ENCODE measurements around the gene REEP2.

The REEP2 gene

DNA sequence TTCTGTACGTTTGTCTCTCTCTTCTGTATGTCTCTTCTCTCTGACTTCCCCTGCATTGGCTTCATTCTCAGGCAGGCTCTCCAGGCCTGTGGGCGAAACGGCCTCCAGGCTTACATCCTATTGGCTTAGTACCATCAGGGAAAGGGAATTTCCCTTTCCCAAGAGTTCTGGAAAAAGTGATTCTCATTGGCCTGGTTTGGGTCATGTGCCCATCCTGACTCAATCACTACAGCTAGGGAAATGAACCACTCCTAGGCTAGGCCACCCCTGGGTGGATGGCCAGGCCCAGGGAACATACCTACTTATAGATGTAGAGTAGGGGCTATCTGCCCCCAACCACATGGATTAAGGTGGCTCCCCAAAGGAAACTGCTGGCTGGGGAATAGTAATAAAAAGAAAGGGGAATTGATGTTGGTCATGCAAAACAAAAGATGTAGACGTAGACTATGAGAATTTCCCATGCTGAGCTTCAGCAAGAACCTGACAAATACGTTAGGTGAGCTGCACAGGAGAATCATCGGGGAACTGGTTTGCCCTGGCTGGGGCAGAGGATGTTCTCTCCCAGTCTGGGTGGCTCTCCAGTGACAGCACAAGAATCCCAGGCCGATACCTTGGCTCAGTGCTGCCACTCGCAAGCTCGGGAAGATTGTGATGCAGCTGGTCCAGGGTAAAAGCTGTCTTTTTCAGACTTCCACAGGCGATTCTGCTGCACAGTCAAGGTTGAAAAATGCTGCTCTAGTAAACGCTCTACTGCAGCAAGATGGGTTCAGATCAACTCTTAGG, 22.7 kb downstream of the REEP2 start:
- Histone ChIP-seq H3K4me3 (ENCODE audit: low read length, poor library complexity, severe bottlenecking) (no peak overlapping the region), H3K4me1 (ENCODE audit: insufficient read depth, low read length, poor library complexity, severe bottlenecking) (peaks cover 37% of the 10 kb centered on the region), H3F3A (ENCODE audit: low read depth) (no peaks in the 10 kb centered on the region), H3K36me3 (ENCODE audit: insufficient read depth, low read length) (no peaks in the 10 kb centered on the region), H3K4me2 (ENCODE audit: low read depth, low read length, poor library complexity, severe bottlenecking) (no peak overlapping the region), H4K20me1 (ENCODE audit: insufficient read depth, low read length, poor library complexity, severe bottlenecking) (peaks cover 4% of the 10 kb centered on the region), H3K9me2 (replicated peaks; ENCODE audit: low read depth, low read length) (no peaks in the 10 kb centered on the region), H3K9ac (ENCODE audit: low read depth, low read length, poor library complexity, severe bottlenecking) (no peak overlapping the region), H3K27me3 (ENCODE audit: insufficient read depth, low read length, poor library complexity, severe bottlenecking) (peaks cover 11% of the 10 kb centered on the region), H3K9me3 (ENCODE audit: insufficient read depth, low read depth, low read length) (no peaks in the 10 kb centered on the region), H3K79me2 (ENCODE audit: insufficient read depth, low read length) (no peaks in the 10 kb centered on the region), H2AFZ (ENCODE audit: low read length) (no peak overlapping the region)
- TF ChIP-seq, protein P1, sequence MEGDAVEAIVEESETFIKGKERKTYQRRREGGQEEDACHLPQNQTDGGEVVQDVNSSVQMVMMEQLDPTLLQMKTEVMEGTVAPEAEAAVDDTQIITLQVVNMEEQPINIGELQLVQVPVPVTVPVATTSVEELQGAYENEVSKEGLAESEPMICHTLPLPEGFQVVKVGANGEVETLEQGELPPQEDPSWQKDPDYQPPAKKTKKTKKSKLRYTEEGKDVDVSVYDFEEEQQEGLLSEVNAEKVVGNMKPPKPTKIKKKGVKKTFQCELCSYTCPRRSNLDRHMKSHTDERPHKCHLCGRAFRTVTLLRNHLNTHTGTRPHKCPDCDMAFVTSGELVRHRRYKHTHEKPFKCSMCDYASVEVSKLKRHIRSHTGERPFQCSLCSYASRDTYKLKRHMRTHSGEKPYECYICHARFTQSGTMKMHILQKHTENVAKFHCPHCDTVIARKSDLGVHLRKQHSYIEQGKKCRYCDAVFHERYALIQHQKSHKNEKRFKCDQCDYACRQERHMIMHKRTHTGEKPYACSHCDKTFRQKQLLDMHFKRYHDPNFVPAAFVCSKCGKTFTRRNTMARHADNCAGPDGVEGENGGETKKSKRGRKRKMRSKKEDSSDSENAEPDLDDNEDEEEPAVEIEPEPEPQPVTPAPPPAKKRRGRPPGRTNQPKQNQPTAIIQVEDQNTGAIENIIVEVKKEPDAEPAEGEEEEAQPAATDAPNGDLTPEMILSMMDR (conservative IDR thresholded peaks at IDR 0.05; ENCODE audit: low read length): no peak
- no peak for TF ChIP-seq EZH2phosphoT487 (IDR thresholded peaks at IDR 0.05; ENCODE audit: borderline replicate concordance)

DNA sequence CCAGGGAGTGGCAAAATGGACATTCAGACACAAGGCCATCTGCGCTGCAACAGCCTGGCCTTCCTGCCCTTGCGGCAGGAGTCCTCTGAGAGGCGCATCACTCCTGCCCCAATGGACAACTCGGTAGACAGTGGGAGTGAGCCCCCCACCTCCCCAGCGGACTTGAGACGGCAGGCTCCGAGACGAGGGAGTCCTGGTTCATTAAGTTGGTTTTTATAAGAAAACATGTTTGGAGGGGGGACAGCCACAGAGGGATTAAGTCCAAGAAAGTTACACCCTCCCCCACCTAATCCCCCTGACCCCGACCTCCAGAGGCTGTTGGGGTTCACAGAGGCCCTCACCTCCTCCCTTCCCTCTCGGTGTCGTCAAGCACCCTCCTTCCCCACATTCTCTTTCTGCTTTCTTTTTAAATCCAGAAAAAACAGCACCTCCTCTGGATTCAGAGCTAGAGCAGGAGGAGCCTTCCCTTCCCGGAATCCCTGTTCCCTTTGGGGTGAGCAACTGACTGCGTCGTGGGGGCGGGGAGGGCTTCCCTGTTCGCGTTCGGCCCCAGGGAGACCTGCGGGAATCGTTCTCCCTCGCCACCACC, 24.7 kb downstream of the REEP2 start:
- peaks cover 28% of the 10 kb centered on the region for H3K4me1 ChIP-seq (ENCODE audit: insufficient read depth, low read length, poor library complexity, severe bottlenecking)
- no peaks in the 10 kb centered on the region for H3K9me2 ChIP-seq (replicated peaks; ENCODE audit: low read depth, low read length)
- H3K79me2 ChIP-seq (ENCODE audit: insufficient read depth, low read length): no peaks in the 10 kb centered on the region
- H3K4me2 ChIP-seq (ENCODE audit: low read depth, low read length, poor library complexity, severe bottlenecking): peak overlapping the region; percentile 95
- H4K20me1 ChIP-seq (ENCODE audit: insufficient read depth, low read length, poor library complexity, severe bottlenecking): peaks cover 4% of the 10 kb centered on the region
- no peaks in the 10 kb centered on the region for H3K36me3 ChIP-seq (ENCODE audit: insufficient read depth, low read length)
- H3K27me3 ChIP-seq (ENCODE audit: insufficient read depth, low read length, poor library complexity, severe bottlenecking): peaks cover 29% of the 10 kb centered on the region
- no peak for TF ChIP-seq EZH2phosphoT487 (IDR thresholded peaks at IDR 0.05; ENCODE audit: borderline replicate concordance)
- TF ChIP-seq, protein P1 (conservative IDR thresholded peaks at IDR 0.05; ENCODE audit: low read length): no peak
- H2AFZ ChIP-seq (ENCODE audit: low read length): peak overlapping the region; percentile 94
- no peaks in the 10 kb centered on the region for H3K9me3 ChIP-seq (ENCODE audit: insufficient read depth, low read depth, low read length)
- H3K9ac ChIP-seq (ENCODE audit: low read depth, low read length, poor library complexity, severe bottlenecking): peak overlapping the region; percentile 82
- H3F3A ChIP-seq (ENCODE audit: low read depth): no peaks in the 10 kb centered on the region
- H3K4me3 ChIP-seq (ENCODE audit: low read length, poor library complexity, severe bottlenecking): peak overlapping the region; percentile 82

DNA sequence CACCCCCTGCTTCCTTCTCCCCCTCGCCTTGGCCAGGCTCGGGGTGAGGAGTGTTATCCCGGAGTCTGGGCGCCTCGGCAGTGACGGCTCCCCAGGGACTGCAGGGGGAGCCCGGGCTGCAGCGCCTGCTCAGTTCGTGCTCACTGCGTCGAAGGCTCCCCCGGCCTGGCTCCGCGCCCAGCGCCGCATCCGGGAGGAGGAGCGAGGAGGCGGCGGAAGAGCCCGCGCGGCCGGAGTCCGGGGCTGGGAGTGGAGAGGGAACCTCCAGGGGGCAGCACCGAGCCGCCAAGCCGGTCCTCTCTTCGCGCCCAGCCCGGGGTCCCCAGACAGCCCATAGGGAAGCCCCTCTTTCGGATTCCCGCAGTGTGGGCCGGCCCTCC, 25.1 kb downstream of the REEP2 start:
- no peaks in the 10 kb centered on the region for H3K36me3 ChIP-seq (ENCODE audit: insufficient read depth, low read length)
- peak overlapping the region; percentile 82 for H3K4me3 ChIP-seq (ENCODE audit: low read length, poor library complexity, severe bottlenecking)
- H3F3A ChIP-seq (ENCODE audit: low read depth): no peaks in the 10 kb centered on the region
- no peaks in the 10 kb centered on the region for H3K9me2 ChIP-seq (replicated peaks; ENCODE audit: low read depth, low read length)
- peak overlapping the region; percentile 95 for H3K4me2 ChIP-seq (ENCODE audit: low read depth, low read length, poor library complexity, severe bottlenecking)
- TF ChIP-seq, protein P1 (conservative IDR thresholded peaks at IDR 0.05; ENCODE audit: low read length): peak; percentile 73
- no peak for TF ChIP-seq EZH2phosphoT487 (IDR thresholded peaks at IDR 0.05; ENCODE audit: borderline replicate concordance)
- peaks cover 4% of the 10 kb centered on the region for H4K20me1 ChIP-seq (ENCODE audit: insufficient read depth, low read length, poor library complexity, severe bottlenecking)
- H3K9me3 ChIP-seq (ENCODE audit: insufficient read depth, low read depth, low read length): no peaks in the 10 kb centered on the region
- peaks cover 29% of the 10 kb centered on the region for H3K27me3 ChIP-seq (ENCODE audit: insufficient read depth, low read length, poor library complexity, severe bottlenecking)
- peak overlapping the region; percentile 94 for H2AFZ ChIP-seq (ENCODE audit: low read length)
- no peaks in the 10 kb centered on the region for H3K79me2 ChIP-seq (ENCODE audit: insufficient read depth, low read length)
- peak overlapping the region; percentile 82 for H3K9ac ChIP-seq (ENCODE audit: low read depth, low read length, poor library complexity, severe bottlenecking)
- H3K4me1 ChIP-seq (ENCODE audit: insufficient read depth, low read length, poor library complexity, severe bottlenecking): peaks cover 23% of the 10 kb centered on the region
